Measurements from ENCODE around the gene S100A12.

The S100A12 gene

DNA sequence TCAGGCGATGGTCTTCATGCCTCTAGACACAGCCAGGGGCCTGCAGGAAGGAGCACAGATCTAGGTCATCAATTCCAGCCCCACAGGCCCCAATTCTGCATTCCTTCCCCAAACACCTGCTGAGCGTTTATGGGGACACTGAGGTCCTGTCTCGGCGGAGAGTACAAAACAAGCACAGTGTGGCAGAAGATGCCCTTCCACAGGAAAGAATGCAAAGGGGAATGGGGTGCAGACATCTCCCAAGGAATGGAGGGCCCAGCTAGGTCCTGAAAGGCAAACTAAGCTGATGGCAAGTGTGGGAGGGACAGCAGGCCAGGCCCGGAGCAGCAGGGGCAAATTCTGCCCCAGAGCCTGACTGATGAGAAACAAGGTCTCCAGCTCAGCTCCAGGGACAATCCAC is 19.0 kb upstream of the S100A12 start:
- H3K4me3 ChIP-seq (ENCODE audit: low read length) = no peak overlapping the region
- DNase-seq (ENCODE audit: low read depth) = no peak
- TF ChIP-seq, protein P1, sequence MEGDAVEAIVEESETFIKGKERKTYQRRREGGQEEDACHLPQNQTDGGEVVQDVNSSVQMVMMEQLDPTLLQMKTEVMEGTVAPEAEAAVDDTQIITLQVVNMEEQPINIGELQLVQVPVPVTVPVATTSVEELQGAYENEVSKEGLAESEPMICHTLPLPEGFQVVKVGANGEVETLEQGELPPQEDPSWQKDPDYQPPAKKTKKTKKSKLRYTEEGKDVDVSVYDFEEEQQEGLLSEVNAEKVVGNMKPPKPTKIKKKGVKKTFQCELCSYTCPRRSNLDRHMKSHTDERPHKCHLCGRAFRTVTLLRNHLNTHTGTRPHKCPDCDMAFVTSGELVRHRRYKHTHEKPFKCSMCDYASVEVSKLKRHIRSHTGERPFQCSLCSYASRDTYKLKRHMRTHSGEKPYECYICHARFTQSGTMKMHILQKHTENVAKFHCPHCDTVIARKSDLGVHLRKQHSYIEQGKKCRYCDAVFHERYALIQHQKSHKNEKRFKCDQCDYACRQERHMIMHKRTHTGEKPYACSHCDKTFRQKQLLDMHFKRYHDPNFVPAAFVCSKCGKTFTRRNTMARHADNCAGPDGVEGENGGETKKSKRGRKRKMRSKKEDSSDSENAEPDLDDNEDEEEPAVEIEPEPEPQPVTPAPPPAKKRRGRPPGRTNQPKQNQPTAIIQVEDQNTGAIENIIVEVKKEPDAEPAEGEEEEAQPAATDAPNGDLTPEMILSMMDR (IDR thresholded peaks at IDR 0.05; ENCODE audit: insufficient read depth, low read depth, low read length, missing control alignments) = no peak

DNA sequence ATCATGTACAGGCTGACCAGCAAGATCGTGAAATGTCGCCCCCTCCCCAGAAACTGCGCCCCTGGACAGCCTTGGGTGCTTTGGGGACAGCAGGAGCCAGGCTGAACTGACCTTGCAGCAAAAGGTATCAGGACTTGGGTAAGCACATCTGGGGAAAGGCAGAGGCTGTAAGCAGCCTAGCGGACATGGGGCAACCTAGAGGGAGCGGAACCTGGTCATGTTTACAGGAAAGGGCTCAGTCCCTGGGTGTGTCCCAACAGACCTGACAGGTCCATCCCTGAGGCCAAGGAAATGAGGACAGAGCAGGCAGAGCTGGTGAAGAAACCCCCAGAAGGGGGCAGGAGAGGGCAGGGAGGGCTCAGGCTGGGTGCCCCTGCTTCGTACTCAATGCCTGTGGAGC is 18.5 kb upstream of the S100A12 start:
- peak; percentile 51 for DNase-seq (ENCODE audit: low read depth)
- no peak overlapping the region for H3K4me3 ChIP-seq (ENCODE audit: low read length)
- TF ChIP-seq, protein P1 (IDR thresholded peaks at IDR 0.05; ENCODE audit: insufficient read depth, low read depth, low read length, missing control alignments) = peak; percentile 4

DNA sequence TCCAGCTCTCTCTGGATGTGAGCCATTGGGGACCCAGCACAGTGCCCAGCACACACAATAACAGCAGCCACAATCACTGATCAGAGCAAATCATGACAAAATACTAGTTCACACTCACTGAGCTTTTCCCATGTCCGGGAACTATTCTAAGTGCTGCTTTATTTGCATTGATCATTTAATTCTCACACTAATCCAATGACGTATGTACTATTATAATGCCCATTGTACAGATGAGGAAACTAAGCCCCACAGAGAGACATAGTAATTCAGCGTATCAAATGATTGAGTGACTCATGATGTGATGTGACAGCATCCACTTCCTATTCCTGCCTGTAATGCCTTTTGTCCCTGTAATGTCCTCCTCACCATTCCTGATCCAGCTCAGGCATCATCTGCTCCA is 17.4 kb upstream of the S100A12 start:
- no peak for DNase-seq (ENCODE audit: low read depth)
- no peak overlapping the region for H3K4me3 ChIP-seq (ENCODE audit: low read length)
- TF ChIP-seq, protein P1 (IDR thresholded peaks at IDR 0.05; ENCODE audit: insufficient read depth, low read depth, low read length, missing control alignments) = no peak

DNA sequence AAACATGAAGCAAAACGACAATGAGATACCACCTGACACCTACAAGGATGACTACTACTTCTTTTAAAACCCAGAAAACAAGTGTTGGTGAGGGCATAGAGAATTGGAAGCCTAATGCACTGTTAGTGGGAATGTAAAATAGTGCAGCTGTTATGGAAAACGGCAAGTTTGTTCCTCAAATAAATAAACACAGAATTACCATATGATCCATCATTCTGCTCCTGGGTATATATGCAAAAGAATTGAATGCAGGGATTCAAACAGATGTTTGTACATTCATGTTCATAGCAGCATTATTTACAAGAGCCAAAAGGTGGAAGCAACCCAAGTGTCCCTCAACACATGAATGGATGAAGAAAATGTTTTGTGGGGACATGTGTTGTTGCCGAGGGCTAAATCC is 16.8 kb upstream of the S100A12 start:
- H3K4me3 ChIP-seq (ENCODE audit: low read length) = no peak overlapping the region
- TF ChIP-seq, protein P1 (IDR thresholded peaks at IDR 0.05; ENCODE audit: insufficient read depth, low read depth, low read length, missing control alignments) = no peak
- DNase-seq (ENCODE audit: low read depth) = no peak

DNA sequence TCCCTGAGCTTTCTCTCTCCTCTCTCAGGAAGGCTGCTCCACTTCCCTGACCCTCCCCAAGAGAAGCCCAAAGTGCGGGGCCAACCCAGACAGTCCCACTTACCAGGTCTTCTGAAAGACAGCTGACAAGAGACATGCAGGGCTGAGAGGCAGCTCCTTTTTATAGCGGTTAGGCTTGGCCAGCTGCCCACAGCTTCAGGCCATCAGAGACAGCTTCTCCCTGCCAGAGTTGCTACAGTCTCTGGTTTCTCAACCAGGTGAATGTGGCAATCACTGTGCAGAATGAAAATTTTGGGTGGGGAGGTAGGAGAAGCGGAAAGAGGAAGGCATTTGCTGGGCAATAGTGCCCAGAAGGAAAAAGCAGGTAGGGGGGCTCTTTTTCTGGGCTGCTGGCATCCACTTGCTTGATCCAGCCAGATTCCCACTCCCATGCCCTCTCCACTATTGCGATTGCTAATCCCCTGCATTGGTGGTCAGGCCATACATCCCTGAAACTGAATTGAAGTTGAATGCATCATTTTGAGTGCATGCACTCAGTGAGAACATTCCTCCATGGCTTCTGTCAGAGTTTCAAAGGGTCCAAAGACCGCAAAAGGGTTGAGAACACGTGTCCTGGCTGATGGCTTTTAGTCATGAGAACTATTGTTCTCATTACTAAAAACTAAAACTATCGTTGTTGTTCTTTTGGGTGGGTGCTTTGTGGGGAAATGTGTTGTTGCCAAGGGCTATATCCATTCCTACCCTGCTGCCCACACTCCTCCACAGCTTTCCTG is 15.7 kb upstream of the S100A12 start, which contains the start of gene S100A8:
S100A8 (minus strand) TSS at position 136 of the 773 bp plus-strand sequence. CDS start 538 bp downstream, outside the sequence.
- peak within 1 kb of the TSS; percentile 48 for H3K4me3 ChIP-seq (ENCODE audit: low read length)
- TF ChIP-seq, protein P1 (IDR thresholded peaks at IDR 0.05; ENCODE audit: insufficient read depth, low read depth, low read length, missing control alignments) = no peak
- peak; percentile 93 for DNase-seq (ENCODE audit: low read depth)

DNA sequence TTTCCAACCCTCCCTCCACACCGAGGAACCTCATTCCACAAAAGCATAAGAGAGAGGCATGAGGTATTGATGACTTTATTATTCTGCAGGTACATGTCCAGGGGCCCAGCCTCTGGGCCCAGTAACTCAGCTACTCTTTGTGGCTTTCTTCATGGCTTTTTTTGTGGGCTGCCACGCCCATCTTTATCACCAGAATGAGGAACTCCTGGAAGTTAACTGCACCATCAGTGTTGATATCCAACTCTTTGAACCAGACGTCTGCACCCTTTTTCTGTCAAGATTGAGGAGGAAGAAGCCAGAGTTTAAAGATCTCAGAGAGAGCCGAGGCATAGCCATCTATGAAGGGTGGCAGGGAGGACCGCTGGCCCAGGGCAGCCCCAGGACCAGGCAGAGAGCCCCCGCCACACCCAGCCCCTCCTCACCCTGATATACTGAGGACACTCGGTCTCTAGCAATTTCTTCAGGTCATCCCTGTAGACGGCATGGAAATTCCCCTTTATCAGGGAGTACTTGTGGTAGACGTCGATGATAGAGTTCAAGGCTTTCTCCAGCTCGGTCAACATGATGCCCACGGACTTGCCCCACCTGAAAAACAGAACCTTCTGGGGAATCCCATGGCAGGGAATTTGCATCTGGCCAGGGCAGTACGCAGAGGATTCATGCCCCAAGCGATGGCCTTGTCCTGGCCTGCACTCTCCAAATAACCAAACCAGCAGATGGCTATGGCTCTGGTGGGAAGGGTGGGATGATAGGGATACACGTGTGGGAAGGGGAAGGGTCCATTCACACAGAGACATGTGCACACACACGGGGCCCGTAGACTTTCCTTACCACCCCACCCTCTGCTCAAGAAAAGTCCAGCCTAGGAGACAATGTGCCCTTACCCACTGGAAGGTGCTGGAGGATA is 14.8 kb upstream of the S100A12 start:
- TF ChIP-seq, protein P1 (IDR thresholded peaks at IDR 0.05; ENCODE audit: insufficient read depth, low read depth, low read length, missing control alignments) = no peak
- no peak for DNase-seq (ENCODE audit: low read depth)
- peak overlapping the region; percentile 48 for H3K4me3 ChIP-seq (ENCODE audit: low read length)
